Measurements from ENCODE around the gene ARHGAP27.
A peak's percentile ranks its signal among the peaks of the same experiment; 100 is the strongest.

The ARHGAP27 gene

DNA sequence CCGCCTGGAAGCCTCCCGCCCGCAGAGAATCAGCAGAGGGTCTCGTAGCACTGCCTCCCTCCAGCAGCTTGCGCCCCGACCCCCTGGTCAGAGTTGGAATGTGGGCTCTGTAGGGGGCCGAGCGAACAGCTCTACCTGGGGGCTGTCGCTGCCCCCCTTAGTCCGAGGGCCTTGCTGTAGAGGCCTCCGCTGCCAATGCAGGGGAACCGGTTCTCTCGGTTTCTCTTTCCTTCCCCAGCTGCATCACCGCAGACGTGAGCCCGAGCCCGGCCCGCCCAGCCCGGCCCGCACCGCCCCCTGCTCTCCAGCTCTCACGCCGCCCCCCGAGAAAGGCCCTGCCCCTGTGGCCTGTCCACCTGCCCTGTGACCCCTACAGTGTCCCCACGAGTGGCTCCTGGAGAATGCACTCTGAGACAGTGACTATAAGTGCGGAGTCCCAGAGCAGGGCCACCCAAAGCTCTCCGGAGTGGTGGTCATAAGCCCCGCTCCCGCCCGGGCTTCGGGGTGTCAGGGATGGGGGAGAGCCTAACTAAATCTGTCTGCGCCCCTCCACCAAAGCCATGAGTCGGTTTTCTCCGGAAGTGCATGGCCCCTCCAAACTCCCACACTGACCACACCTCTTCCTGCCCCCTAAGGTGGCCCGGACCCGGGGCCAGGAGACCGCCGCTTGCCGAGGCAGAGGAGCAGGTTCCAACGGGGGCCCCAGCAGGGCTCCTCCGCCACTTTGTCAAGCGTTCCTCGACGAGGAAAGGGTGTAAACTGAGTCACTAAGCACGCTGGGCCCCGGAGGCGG, 1.7 kb downstream of the ARHGAP27 start:
- no peak for DNase-seq (ENCODE audit: low spot score)

DNA sequence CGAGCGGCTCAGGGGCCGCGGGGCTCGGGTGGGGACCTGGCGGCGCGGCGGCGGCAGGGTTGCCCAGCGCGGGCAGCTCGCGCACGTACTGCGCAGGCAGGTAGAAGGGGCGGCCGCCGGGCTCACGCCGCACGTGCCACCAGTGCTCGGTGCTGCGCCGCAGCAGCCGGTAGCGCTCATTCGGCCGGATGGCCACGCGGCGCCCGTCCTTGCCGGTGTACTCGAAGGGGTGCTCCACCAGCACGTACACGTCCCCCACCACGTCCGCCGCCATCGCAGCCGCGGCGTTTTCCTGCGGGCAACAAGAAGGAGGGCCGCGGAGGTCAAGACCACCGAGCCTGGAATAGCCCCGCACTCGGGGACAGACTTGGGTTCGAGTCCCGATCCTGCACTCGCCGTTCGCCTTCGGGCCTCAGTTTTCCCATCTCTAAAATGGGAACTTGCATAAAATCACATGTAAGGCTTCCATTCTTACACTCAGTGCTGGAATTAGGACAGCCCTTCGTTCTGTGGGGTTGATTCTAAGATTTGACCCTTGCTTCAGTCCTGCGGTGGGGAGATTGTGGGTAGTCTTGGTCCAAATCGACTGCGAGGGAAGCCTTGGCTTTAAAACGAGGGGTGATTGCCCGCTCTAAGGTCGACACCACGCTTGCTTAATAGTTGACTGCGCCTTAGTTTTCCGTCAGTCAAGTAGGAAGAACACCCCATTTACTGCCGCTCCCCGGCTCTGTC, 2.5 kb downstream of the ARHGAP27 start:
- DNase-seq (ENCODE audit: low spot score), result no peak

DNA sequence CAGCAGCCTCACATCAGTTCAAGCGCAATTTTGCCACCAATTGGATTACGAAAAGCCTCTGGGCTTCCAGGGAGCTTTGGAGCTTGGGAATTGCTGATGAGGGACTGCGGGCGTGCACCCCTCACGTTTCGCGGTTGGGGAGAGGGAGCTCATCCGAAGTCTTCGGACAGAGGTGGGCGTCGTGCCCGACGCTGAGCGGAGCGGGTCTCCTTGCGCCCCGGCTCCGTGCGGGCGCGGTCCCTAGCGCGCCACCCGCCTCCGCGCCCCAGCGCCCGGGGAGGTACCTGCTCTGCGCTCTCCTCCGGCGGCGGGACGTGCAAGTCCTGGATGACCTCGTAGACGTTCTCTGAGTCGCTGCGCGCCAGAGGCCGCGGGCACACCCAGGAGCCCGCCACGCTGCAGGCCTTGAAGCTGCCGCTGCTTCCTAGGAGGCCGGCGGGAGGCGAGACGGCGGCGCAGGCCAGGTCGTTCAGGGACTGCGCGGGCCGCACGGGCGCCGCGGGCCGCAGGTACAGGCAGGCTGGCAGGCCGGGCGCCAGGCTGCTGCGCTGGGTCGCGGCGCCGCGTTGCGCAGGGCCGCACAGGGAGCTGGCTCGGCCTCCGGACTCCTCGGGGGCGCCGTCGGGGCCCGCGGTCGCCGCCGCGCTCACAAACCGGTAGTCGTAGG, 3.2 kb downstream of the ARHGAP27 start:
- DNase-seq (ENCODE audit: low spot score), result no peak

- DNase-seq (ENCODE audit: low spot score), result no peak
These were observed 3.7 kb downstream of the ARHGAP27 start for GRCh38 chr17:45428931-45429338.

DNA sequence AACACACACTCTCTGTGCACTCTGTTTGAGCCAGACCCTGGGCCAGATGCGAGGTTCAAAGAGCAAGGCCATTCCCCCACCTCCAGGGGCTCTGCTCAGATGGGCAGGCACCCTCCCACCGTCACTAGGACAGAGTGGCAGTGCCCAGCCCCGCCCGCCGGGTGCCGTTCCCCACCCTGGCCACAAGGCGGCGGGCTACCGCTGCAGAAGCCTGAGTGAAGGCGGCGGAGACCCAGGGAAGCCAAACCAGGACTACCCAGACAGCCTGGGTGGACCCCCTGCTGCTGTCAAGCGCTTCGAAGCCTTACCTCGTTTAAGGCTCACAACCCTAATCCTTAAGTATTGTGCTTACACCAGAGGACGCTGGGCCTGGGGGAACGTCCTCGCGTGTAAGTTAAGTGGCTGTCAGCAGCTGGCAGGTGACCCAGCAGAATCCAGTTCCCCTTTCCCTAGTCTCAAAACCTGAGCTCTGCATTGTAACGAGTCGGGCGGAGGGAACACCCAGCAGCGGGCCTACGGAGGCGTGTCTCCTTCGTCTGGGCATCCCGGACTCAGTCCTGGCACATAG, 4.5 kb downstream of the ARHGAP27 start:
- DNase-seq (ENCODE audit: low spot score), result peak; percentile 67

GRCh38 chr17:45427181-45427835, 5.4 kb downstream of the ARHGAP27 start:
- no peak for DNase-seq (ENCODE audit: low spot score)

- DNase-seq (ENCODE audit: low spot score), result no peak
These were observed 6.1 kb downstream of the ARHGAP27 start for GRCh38 chr17:45426561-45426960.

DNA sequence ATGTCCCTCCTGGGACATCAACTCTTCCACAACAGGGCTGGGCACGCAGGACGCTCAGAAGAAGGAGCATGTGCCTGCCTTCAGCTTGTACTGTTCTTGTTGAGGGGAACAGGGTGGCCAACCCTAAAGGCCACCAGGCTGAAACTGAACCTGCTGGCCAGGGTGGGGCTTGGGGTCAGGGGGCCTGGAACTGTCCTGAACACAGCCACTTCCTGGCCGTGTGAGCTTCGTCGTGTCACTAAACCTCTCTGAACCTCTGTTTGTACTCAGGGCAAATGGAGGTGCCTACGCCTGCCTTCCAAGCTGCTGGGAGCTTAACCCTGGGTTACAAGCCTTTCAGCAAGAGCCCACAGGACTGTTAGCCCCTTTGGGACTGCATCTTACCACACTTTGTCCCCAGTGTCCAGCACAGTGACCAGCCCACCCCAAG, 6.7 kb downstream of the ARHGAP27 start:
- no peak for DNase-seq (ENCODE audit: low spot score)

GRCh38 chr17:45425125-45425983, 7.3 kb downstream of the ARHGAP27 start:
- peak; percentile 82 for DNase-seq (ENCODE audit: low spot score)

GRCh38 chr17:45424769-45425124, 7.9 kb downstream of the ARHGAP27 start:
- no peak for DNase-seq (ENCODE audit: low spot score)

GRCh38 chr17:45423975-45424335, 8.7 kb downstream of the ARHGAP27 start:
- DNase-seq (ENCODE audit: low spot score), result no peak

GRCh38 chr17:45423304-45423974, 9.2 kb downstream of the ARHGAP27 start:
- no peak for DNase-seq (ENCODE audit: low spot score)

- no peak for DNase-seq (ENCODE audit: low spot score)
These were observed 17.4 kb downstream of the ARHGAP27 start for GRCh38 chr17:45414990-45415881.

DNA sequence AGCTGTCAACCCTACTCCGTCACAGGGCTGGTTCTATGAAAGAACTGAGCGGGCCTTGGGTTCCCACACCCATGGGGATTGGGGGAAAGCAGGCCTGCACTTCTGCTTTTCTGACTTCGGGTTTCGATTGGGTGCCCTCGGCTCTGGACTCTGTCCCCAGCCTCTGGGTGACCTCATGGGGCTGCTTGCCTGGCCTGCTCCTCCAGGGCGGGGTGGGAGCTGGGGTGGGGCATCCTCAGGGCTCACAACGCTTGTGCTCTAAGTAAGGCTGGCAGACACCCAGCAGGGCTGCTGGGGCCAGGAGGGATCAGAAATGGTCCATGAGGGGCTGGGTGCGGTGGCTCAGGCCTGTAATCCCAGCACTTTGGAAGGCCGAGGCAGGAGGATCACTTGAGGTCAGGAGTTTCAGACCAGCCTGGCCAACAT, 19.2 kb downstream of the ARHGAP27 start:
- no peak for DNase-seq (ENCODE audit: low spot score)

- DNase-seq (ENCODE audit: low spot score), result no peak
These were observed 21.1 kb downstream of the ARHGAP27 start for GRCh38 chr17:45411348-45412105.

DNA sequence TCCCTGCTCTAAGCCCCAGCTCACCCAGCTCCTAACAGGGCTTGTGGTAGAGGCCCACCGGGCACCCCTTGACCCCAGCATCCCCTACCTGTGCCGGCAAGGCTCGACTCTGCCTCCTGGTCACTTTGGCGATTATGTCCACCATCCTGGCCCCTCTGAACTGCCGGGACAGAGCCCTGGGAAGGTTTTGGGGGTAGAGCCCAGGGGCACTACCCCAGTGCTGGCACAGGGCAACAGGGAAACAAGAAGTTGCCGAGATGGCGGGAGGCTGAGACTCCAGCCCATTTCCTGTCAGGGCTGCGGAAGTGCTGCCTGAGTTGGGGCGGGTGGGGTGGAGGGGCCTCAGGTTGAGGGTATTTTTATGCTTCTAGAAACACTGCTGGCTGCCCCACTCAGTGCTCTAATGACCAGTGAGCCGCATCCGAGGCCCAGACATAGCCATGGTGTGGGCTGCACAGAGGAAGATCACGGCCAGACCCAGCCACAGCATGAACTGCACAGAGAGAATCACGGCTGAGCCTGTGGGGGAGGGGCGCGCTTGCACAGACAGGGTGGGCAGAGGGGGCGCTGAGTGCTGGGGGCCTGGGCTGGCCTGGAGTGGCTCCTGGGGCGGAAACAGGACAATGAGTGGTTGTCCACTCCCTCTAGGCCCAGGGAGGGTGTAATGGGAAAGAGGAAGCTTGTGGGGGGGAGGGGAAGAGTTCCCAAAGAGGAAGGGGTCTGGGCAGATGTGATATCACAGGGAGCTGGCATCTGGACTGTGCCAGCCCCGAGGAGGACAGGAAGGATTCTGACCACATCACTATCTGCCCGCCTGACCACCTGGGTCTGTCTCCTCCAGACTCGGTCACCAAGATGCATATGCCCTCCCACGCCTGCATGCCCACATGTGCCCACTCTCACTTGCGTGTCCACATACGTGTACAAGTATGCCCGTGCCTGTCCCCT, 22.3 kb downstream of the ARHGAP27 start:
- DNase-seq (ENCODE audit: low spot score), result no peak

GRCh38 chr17:45409659-45410076, 23.0 kb downstream of the ARHGAP27 start:
- no peak for DNase-seq (ENCODE audit: low spot score)

All from SK-N-DZ (cell line).